Activated CD8-positive, alpha-beta T cell treated with anti-CD3 and anti-CD28 coated beads, Interleukin-2, amount 10 ng/mL, durations not matched to agents 7 days and 5 days (primary cell): ENCODE data around the gene BFSP2. TPM values are rescaled to one million over a fixed set of nuclear protein-coding genes. Genes with fewer than 3 reads are reported as not detected.
A peak's percentile ranks its signal among the peaks of the same experiment; 100 is the strongest.

ENCODE experiments used
- ATAC-seq: fragments of 150-1000 bp; cut with Tn5 transposase; one replicate; pipeline ENCODE4 v1.10.0; 2021; ENCODE audit warnings: moderate library complexity
- CTCF ChIA-PET: fragments of 350-600 bp; sonication (Branson Sonifier 250); formaldehyde crosslinking; loops from one replicate; lab custom pipeline; 2021; ENCODE audit warnings: antibody characterized with exemption; lab: Charles Lee
- POLR2A ChIA-PET: fragments of 350-600 bp; sonication (Branson Sonifier 250); formaldehyde crosslinking; loops from one replicate; lab custom pipeline; 2021; ENCODE audit warnings: antibody characterized with exemption; lab: Charles Lee
- DNase-seq: peaks from one replicate; pipeline ENCODE4 v3.0.0-alpha.2; 2020
- H3K27ac Mint-ChIP-seq: one replicate; pipeline ENCODE4 v1.8.0; 2021; ENCODE audit warnings: mild to moderate bottlenecking, mixed read lengths
- H3K27me3 Mint-ChIP-seq: one replicate; pipeline ENCODE4 v1.8.0; 2021; ENCODE audit warnings: low read depth, mixed read lengths
- H3K36me3 Mint-ChIP-seq: one replicate; pipeline ENCODE4 v1.8.0; 2021; ENCODE audit warnings: low read depth, mixed read lengths
- H3K4me1 Mint-ChIP-seq: one replicate; pipeline ENCODE4 v1.8.0; 2021; ENCODE audit warnings: low read depth, mixed read lengths
- H3K4me3 Mint-ChIP-seq: one replicate; pipeline ENCODE4 v1.8.0; 2021; ENCODE audit warnings: mild to moderate bottlenecking, mixed read lengths
- H3K9me3 Mint-ChIP-seq: one replicate; pipeline ENCODE4 v1.8.0; 2022; ENCODE audit warnings: mixed read lengths; ENCODE audit not compliant: insufficient read depth
- total RNA-seq, 2 experiments: library from RNA; stranded (reverse); gene quantifications; one replicate each; pipeline ENCODE4 v1.2.3, GENCODE V29; 2021

BFSP2 gene
- total RNA-seq, 2 experiments from 2014 or later = 0.42 to 0.45 TPM

DNA sequence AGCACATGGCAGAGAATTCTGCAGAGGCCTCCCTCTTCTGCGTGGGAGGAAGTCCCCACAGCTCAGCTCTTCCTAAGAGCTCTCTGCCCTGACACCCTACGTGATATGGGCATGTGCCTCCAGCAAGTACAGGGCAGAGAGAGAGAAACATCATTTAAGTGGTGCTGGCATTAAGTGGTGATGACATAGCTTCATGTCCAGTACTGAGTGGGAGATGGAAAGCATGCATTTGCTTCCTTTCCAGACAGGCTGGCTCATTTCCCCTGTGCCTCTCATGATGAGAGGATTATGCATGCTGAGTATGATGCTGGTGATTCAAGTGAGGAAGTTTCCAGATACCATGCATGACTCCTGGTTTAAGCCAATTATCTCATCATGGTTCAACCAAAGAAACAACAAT is 26.9 kb downstream of the BFSP2 start:
- H3K4me3 Mint-ChIP-seq = no peak overlapping the region
- H3K27me3 Mint-ChIP-seq = no peaks in the 10 kb centered on the region
- peaks cover 2% of the 10 kb centered on the region for H3K4me1 Mint-ChIP-seq
- H3K36me3 Mint-ChIP-seq = no peaks in the 10 kb centered on the region
- DNase-seq (no peak), ATAC-seq (no peak)
- H3K27ac Mint-ChIP-seq = no peak overlapping the region
- ChIA-PET POLR2A (interaction anchor here (1.2 kb wide), 1 partner anchor 148 kb away, joined by 3 read pairs; no protein-coding TSS in a partner anchor), CTCF (interaction anchor here (0.8 kb wide), 1 partner anchor 236 kb away, joined by 3 read pairs; no protein-coding TSS in a partner anchor)
- H3K9me3 Mint-ChIP-seq = no peaks in the 10 kb centered on the region

- DNase-seq (no peak), ATAC-seq (no peak)
- Mint-ChIP-seq H3K4me3 (no peak overlapping the region), H3K27ac (no peak overlapping the region), H3K4me1 (peaks cover 2% of the 10 kb centered on the region), H3K9me3 (no peaks in the 10 kb centered on the region), H3K36me3 (no peaks in the 10 kb centered on the region), H3K27me3 (no peaks in the 10 kb centered on the region)
- CTCF ChIA-PET = no interaction called here
- POLR2A ChIA-PET = no interaction called here
Measured at GRCh38 chr3:133428552-133428951, 28.7 kb downstream of the BFSP2 start.

GRCh38 chr3:133429063-133429462 is 29.2 kb downstream of the BFSP2 start:
- ATAC-seq = no peak
- H3K27me3 Mint-ChIP-seq = no peaks in the 10 kb centered on the region
- no peak overlapping the region for H3K27ac Mint-ChIP-seq
- no peaks in the 10 kb centered on the region for H3K9me3 Mint-ChIP-seq
- ChIA-PET CTCF (no interaction called here), POLR2A (no interaction called here)
- no peak for DNase-seq
- H3K4me3 Mint-ChIP-seq = no peak overlapping the region
- H3K36me3 Mint-ChIP-seq = no peaks in the 10 kb centered on the region
- no peaks in the 10 kb centered on the region for H3K4me1 Mint-ChIP-seq

- Mint-ChIP-seq H3K27me3 (no peaks in the 10 kb centered on the region), H3K9me3 (peaks cover 6% of the 10 kb centered on the region), H3K36me3 (peaks cover 9% of the 10 kb centered on the region), H3K4me3 (no peak overlapping the region), H3K4me1 (peaks cover 23% of the 10 kb centered on the region), H3K27ac (no peak overlapping the region)
- DNase-seq = no peak
- ChIA-PET CTCF (no interaction called here), POLR2A (no interaction called here)
- no peak for ATAC-seq
Measured at GRCh38 chr3:133439563-133439962, 39.7 kb downstream of the BFSP2 start.

DNA sequence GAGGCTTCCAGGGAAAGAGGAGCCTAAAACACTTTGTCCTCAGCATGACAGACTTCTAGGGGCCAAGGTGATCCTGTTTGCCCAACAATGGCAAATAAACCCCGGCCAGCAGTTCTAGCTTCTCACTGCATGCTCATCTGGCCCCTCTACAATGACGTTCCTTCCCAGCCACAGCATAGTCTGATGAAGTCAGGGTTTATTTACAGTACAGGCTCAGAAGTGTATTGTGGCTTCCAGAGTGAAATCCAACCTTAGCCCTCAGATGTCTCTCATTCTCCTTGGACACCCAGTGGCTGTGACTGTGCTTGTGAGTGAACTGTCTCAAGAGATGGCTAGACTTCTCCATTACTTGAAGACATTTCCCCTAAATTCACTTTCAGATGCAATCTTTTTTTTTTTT is 40.8 kb downstream of the BFSP2 start:
- POLR2A ChIA-PET = no interaction called here
- Mint-ChIP-seq H3K36me3 (peaks cover 9% of the 10 kb centered on the region), H3K27ac (no peak overlapping the region), H3K4me1 (peaks cover 23% of the 10 kb centered on the region), H3K4me3 (no peak overlapping the region), H3K27me3 (no peaks in the 10 kb centered on the region), H3K9me3 (peaks cover 6% of the 10 kb centered on the region)
- ATAC-seq = no peak
- DNase-seq = no peak
- CTCF ChIA-PET = interaction anchor here (1.4 to 1.7 kb wide), 2 partner anchors 17 to 709 kb away, joined by 5 to 8 read pairs; no protein-coding TSS in a partner anchor

DNA sequence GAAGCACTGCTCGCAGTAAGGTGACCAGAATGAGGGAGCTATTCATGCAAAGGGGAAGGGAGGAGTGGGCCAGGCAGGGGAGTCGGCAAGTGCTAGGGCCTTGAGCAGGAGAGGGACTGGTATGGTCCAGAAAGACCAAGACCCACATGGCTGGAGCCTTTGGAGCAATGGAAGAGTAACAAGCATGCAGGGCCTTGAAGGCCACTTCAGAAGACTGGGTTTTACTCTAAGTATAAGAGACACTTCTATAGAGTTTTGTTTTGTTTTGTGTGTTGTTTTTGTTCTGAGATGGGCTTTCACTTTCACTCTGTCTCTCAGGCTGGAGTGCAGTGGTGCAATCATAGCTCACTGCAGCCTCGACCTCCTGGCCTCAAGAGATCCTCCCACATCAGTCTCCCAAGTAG is 42.0 kb downstream of the BFSP2 start:
- CTCF ChIA-PET = interaction anchor here (0.6 to 1.7 kb wide), 11 partner anchors 10 to 715 kb away, joined by 3 to 12 read pairs (median 4); partner anchors contain the start of gene CDV3

DNA sequence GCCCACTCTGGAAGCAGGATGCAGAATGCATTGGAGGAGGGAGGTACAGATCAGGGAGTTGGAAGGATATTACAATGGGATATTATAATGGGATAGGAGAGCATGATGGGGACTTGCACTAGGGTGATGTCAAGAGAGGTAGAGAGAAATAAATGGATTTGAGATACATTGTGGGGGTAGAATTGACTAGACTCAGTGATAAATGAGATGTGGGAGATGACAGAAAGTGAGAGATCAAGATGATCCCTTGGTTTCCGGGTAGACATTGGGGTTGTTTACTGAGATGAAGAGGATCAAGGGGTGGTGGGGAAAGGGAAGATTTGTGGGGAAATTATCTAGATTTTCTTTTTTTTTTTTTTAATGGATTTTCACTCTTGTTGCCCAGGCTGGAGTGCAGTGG is 42.7 kb downstream of the BFSP2 start:
- H3K4me1 Mint-ChIP-seq = peaks cover 23% of the 10 kb centered on the region
- H3K9me3 Mint-ChIP-seq = peaks cover 6% of the 10 kb centered on the region
- POLR2A ChIA-PET = interaction anchor here (1.0 to 1.7 kb wide), 3 partner anchors 130 to 136 kb away, joined by 5 to 8 read pairs (median 5); no protein-coding TSS in a partner anchor
- no peaks in the 10 kb centered on the region for H3K27me3 Mint-ChIP-seq
- ATAC-seq (no peak), DNase-seq (no peak)
- peak overlapping the region; percentile 93 for H3K27ac Mint-ChIP-seq
- peaks cover 9% of the 10 kb centered on the region for H3K36me3 Mint-ChIP-seq
- peak overlapping the region; percentile 70 for H3K4me3 Mint-ChIP-seq
- CTCF ChIA-PET = interaction anchor here (0.6 to 1.7 kb wide), 9 partner anchors 9 to 716 kb away, joined by 3 to 13 read pairs (median 4); partner anchors contain the start of gene CDV3

More for the DNA sequence above, 42.0 kb downstream of the BFSP2 start:
- peak; percentile 43 for DNase-seq
- H3K4me3 Mint-ChIP-seq = peak overlapping the region; percentile 70
- peak; percentile 92 for ATAC-seq
- POLR2A ChIA-PET = interaction anchor here (0.7 to 1.7 kb wide), 6 partner anchors 33 to 136 kb away, joined by 3 to 8 read pairs (median 5); partner anchors contain the start of gene CDV3
- no peaks in the 10 kb centered on the region for H3K27me3 Mint-ChIP-seq
- H3K4me1 Mint-ChIP-seq = peaks cover 23% of the 10 kb centered on the region
- peaks cover 9% of the 10 kb centered on the region for H3K36me3 Mint-ChIP-seq
- H3K9me3 Mint-ChIP-seq = peaks cover 6% of the 10 kb centered on the region
- peak overlapping the region; percentile 93 for H3K27ac Mint-ChIP-seq

- Mint-ChIP-seq H3K9me3 (peaks cover 6% of the 10 kb centered on the region), H3K4me1 (peaks cover 30% of the 10 kb centered on the region), H3K36me3 (peaks cover 9% of the 10 kb centered on the region), H3K27ac (no peak overlapping the region), H3K4me3 (no peak overlapping the region), H3K27me3 (no peaks in the 10 kb centered on the region)
- DNase-seq (no peak), ATAC-seq (no peak)
- CTCF ChIA-PET = interaction anchor here (0.6 to 1.7 kb wide), 8 partner anchors 9 to 185 kb away, joined by 3 to 13 read pairs (median 3); partner anchors contain the start of gene CDV3
- POLR2A ChIA-PET = interaction anchor here (0.8 kb wide), 2 partner anchors 128 to 130 kb away, joined by 3 to 4 read pairs; partner anchors contain the start of gene CDV3
Measured at GRCh38 chr3:133443649-133444422, 44.0 kb downstream of the BFSP2 start.

- no peak for DNase-seq
- Mint-ChIP-seq H3K9me3 (peaks cover 6% of the 10 kb centered on the region), H3K27me3 (no peaks in the 10 kb centered on the region), H3K4me1 (peaks cover 36% of the 10 kb centered on the region), H3K4me3 (no peak overlapping the region), H3K27ac (no peak overlapping the region), H3K36me3 (peaks cover 8% of the 10 kb centered on the region)
- ChIA-PET POLR2A (no interaction called here), CTCF (interaction anchor here (1.2 to 1.7 kb wide), 4 partner anchors 35 to 185 kb away, joined by 3 to 7 read pairs (median 4); no protein-coding TSS in a partner anchor)
- ATAC-seq = no peak
Measured at GRCh38 chr3:133444423-133444774, 44.5 kb downstream of the BFSP2 start.

GRCh38 chr3:133445108-133445507 is 45.3 kb downstream of the BFSP2 start:
- H3K4me1 Mint-ChIP-seq = peaks cover 40% of the 10 kb centered on the region
- H3K4me3 Mint-ChIP-seq = no peak overlapping the region
- ChIA-PET POLR2A (no interaction called here), CTCF (interaction anchor here (1.3 to 3.5 kb wide), 2 partner anchors 14 to 133 kb away, joined by 3 to 12 read pairs; no protein-coding TSS in a partner anchor)
- ATAC-seq (no peak), DNase-seq (no peak)
- no peaks in the 10 kb centered on the region for H3K9me3 Mint-ChIP-seq
- no peaks in the 10 kb centered on the region for H3K27me3 Mint-ChIP-seq
- no peak overlapping the region for H3K27ac Mint-ChIP-seq
- peaks cover 3% of the 10 kb centered on the region for H3K36me3 Mint-ChIP-seq

GRCh38 chr3:133447750-133448477 is 48.1 kb downstream of the BFSP2 start:
- ChIA-PET CTCF (interaction anchor here (1.0 to 3.5 kb wide), 8 partner anchors 9 to 130 kb away, joined by 3 to 12 read pairs (median 4); no protein-coding TSS in a partner anchor), POLR2A (interaction anchor here (0.7 to 2.3 kb wide), 5 partner anchors 9 to 214 kb away, joined by 3 to 7 read pairs (median 4); partner anchors contain the start of genes CDV3 and TOPBP1)
- no peak for ATAC-seq
- Mint-ChIP-seq H3K9me3 (no peaks in the 10 kb centered on the region), H3K36me3 (no peaks in the 10 kb centered on the region), H3K4me1 (peaks cover 26% of the 10 kb centered on the region), H3K27ac (peak overlapping the region; percentile 75), H3K27me3 (no peaks in the 10 kb centered on the region), H3K4me3 (no peak overlapping the region)
- DNase-seq = no peak
